ENCODE results near the gene CHAC2. TPM values are rescaled to one million over a fixed set of nuclear protein-coding genes. Genes with fewer than 3 reads are reported as not detected.

Gene CHAC2
- total and polyA plus RNA-seq, 2 of the 4 experiments (the other 2 are of a cell fraction) = 2.4 to 3.9 TPM

DNA sequence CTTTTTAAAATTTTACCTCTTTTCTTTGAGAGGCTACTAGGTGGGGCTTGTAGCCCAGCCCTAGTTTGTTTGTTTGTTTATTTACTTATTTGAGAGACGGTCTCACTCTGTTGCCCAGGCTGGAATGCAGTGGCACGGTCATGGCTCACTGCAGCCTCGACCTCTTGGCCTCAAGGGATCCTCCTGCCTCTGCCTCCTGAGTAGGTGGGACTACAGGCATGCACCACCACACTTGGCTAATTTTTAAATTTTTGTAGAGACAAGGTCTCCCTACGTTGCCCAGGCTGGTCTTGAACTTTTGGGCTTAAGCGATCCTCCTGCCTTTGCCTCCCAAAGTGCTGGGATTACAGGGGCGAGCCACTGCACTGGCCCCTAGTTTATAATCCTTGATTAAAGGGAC is 54.2 kb downstream of the CHAC2 start:
- in situ Hi-C loops (cut with MboI; ENCODE audit: low sequenced_read_pairs) (no loop called here), intact Hi-C loops (cut with micrococcal nuclease) (no loop called here), dilution Hi-C loops (cut with HindIII; ENCODE audit: low sequenced_read_pairs, unreplicated experiment) (no loop called here)
- Histone ChIP-seq H4K5ac (ENCODE audit: low read depth, low read length) (no peak overlapping the region), H3K9ac (ENCODE audit: low read depth, low read length) (no peak overlapping the region), H2AK9ac (replicated peaks; ENCODE audit: low read depth, low read length, poor library complexity) (no peak overlapping the region), H3K14ac (replicated peaks; ENCODE audit: low read depth, low read length) (no peak overlapping the region), H2BK15ac (ENCODE audit: low read depth, low read length) (no peak overlapping the region), H3K18ac (ENCODE audit: low read depth, low read length) (no peak overlapping the region), H3K4ac (ENCODE audit: low read depth, low read length) (no peak overlapping the region), H3K4me3 (ENCODE audit: insufficient read depth, low read depth, low read length) (no peak overlapping the region), H3K23ac (ENCODE audit: low read depth, low read length) (no peak overlapping the region), H3K79me1 (ENCODE audit: low read depth in 1 of 2, low read length in 2 of 2) (peaks cover 0 to 8% of the 10 kb centered on the region in 2 experiments; a peak in 2 of 4 replicates), H2BK5ac (ENCODE audit: low read depth, low read length, poor library complexity, severe bottlenecking) (no peak overlapping the region), H4K20me1 (ENCODE audit: insufficient read depth, low read length) (no peaks in the 10 kb centered on the region), H3K9me1 (ENCODE audit: insufficient read depth, low read length) (peaks cover 7% of the 10 kb centered on the region), H3K9me3 (ENCODE audit: control insufficient read depth, insufficient read depth, low read length) (no peaks in the 10 kb centered on the region), H3K27ac (ENCODE audit: insufficient read depth, low read length) (no peak overlapping the region), H3K4me2 (ENCODE audit: low read depth, low read length) (no peak overlapping the region), H3K36me3 (ENCODE audit: control insufficient read depth, insufficient read depth, low read length) (peaks cover 13% of the 10 kb centered on the region), H3K27me3 (ENCODE audit: control insufficient read depth, insufficient read depth, low read length) (no peaks in the 10 kb centered on the region), H2BK120ac (ENCODE audit: low read depth, low read length) (no peak overlapping the region), H3K4me1 (ENCODE audit: control insufficient read depth, insufficient read depth, low read length) (0 out of 2 replicates have a peak, but pooled peaks cover 2% of the 10 kb centered on the region), H2AFZ (replicated peaks; ENCODE audit: low read length, poor library complexity) (no peak overlapping the region), H4K91ac (ENCODE audit: insufficient read depth, low read depth, low read length) (no peak overlapping the region), H3K56ac (ENCODE audit: extremely low read depth, insufficient read depth, low read length) (no peak overlapping the region), H4K8ac (ENCODE audit: low read depth in 2 of 2, low read length in 2 of 2) (no peak overlapping the region), H2BK20ac (ENCODE audit: low read depth, low read length) (no peak overlapping the region), H2AK5ac (ENCODE audit: low read depth, low read length) (no peak overlapping the region)
- no peak for ATAC-seq (ENCODE audit: low read depth)
- no CpG with 5 or more reads among the region's 6 CpGs for WGBS, 2 experiments (ENCODE audit: extremely low coverage in 2 of 2, insufficient read length in 1 of 2)
- no TSS peak for BruUV-seq (replicated peaks)
- TF ChIP-seq MAZ (IDR thresholded peaks at IDR 0.05; ENCODE audit: borderline replicate concordance, low read depth, low read length) (no peak), RFX5 (IDR thresholded peaks at IDR 0.05; ENCODE audit: low read depth, low read length) (no peak), MXI1 (IDR thresholded peaks at IDR 0.05; ENCODE audit: borderline replicate concordance, low read depth, low read length) (no peak), NFE2L2 (IDR thresholded peaks at IDR 0.05; ENCODE audit: low read depth, low read length) (no peak), MAFK (IDR thresholded peaks at IDR 0.05; ENCODE audit: low read depth, low read length) (no peak), CEBPB (IDR thresholded peaks at IDR 0.05; ENCODE audit: low read depth, low read length) (no peak)
- TF ChIP-seq, protein P1, sequence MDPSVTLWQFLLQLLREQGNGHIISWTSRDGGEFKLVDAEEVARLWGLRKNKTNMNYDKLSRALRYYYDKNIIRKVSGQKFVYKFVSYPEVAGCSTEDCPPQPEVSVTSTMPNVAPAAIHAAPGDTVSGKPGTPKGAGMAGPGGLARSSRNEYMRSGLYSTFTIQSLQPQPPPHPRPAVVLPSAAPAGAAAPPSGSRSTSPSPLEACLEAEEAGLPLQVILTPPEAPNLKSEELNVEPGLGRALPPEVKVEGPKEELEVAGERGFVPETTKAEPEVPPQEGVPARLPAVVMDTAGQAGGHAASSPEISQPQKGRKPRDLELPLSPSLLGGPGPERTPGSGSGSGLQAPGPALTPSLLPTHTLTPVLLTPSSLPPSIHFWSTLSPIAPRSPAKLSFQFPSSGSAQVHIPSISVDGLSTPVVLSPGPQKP (IDR thresholded peaks at IDR 0.05; ENCODE audit: borderline replicate concordance, low read depth, low read length) = no peak
- TF ChIP-seq, protein P2, sequence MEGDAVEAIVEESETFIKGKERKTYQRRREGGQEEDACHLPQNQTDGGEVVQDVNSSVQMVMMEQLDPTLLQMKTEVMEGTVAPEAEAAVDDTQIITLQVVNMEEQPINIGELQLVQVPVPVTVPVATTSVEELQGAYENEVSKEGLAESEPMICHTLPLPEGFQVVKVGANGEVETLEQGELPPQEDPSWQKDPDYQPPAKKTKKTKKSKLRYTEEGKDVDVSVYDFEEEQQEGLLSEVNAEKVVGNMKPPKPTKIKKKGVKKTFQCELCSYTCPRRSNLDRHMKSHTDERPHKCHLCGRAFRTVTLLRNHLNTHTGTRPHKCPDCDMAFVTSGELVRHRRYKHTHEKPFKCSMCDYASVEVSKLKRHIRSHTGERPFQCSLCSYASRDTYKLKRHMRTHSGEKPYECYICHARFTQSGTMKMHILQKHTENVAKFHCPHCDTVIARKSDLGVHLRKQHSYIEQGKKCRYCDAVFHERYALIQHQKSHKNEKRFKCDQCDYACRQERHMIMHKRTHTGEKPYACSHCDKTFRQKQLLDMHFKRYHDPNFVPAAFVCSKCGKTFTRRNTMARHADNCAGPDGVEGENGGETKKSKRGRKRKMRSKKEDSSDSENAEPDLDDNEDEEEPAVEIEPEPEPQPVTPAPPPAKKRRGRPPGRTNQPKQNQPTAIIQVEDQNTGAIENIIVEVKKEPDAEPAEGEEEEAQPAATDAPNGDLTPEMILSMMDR (conservative IDR thresholded peaks at IDR 0.05; ENCODE audit: low read depth, low read length) = no peak
- DNase-seq = no peak
- ChIA-PET POLR2A (ENCODE audit: unreplicated experiment) (no interaction called here), CTCF (no interaction called here)

Measured in IMR-90 (cell line).